ENCODE measurements around the gene RTP5. TPM values are rescaled to one million over a fixed set of nuclear protein-coding genes. Genes with fewer than 3 reads are reported as not detected.
"Not testable (repeated sequence)": the region's sequence is repeated elsewhere in the genome, so short reads cannot be mapped to it uniquely, and the experiment has no call there.

The RTP5 gene
- total and polyA plus RNA-seq, 7 donors, result 0.16 to 0.19 TPM; not detected in 5

DNA sequence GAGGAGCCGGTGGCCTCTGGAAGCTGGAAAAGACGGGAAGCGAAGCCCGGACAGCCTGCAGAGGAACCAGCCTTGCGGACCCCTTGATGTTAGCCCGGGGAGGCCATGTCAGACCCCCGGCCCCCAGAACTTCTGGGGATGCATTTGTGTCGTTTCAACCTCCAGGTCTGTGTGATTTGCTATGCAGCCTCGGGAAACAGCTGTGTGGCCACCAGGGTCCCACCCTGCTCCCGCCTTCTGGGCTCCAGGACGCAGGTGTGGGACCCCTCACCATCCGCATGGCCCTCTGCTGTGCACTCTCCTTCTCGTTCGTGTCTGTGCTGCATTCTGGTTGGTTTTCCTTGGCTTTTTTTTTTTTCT, 47.3 kb upstream of the RTP5 start:
- Histone ChIP-seq H3K36me3 (no peaks in the 10 kb centered on the region), H3K27me3 (peaks cover 0 to 35% (median 0%) of the 10 kb centered on the region in 3 donors), H3K4me1 (no peaks in the 10 kb centered on the region), H3K27ac (no peak overlapping the region), H3K9me3 (no peaks in the 10 kb centered on the region), H3K4me3 (no peak overlapping the region)
- 77 to 87% methylated on average over 14 of the region's 14 CpGs for WGBS, 2 donors
- no peak for DNase-seq
- intact Hi-C loops (cut with DNase I), result no loop called here
- TF ChIP-seq POLR2A (IDR thresholded peaks at IDR 0.05) (no peak), EP300 (IDR thresholded peaks at IDR 0.05) (no peak), POLR2AphosphoS5 (IDR thresholded peaks at IDR 0.05) (no peak)
- TF ChIP-seq, protein P1, sequence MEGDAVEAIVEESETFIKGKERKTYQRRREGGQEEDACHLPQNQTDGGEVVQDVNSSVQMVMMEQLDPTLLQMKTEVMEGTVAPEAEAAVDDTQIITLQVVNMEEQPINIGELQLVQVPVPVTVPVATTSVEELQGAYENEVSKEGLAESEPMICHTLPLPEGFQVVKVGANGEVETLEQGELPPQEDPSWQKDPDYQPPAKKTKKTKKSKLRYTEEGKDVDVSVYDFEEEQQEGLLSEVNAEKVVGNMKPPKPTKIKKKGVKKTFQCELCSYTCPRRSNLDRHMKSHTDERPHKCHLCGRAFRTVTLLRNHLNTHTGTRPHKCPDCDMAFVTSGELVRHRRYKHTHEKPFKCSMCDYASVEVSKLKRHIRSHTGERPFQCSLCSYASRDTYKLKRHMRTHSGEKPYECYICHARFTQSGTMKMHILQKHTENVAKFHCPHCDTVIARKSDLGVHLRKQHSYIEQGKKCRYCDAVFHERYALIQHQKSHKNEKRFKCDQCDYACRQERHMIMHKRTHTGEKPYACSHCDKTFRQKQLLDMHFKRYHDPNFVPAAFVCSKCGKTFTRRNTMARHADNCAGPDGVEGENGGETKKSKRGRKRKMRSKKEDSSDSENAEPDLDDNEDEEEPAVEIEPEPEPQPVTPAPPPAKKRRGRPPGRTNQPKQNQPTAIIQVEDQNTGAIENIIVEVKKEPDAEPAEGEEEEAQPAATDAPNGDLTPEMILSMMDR (IDR thresholded peaks at IDR 0.05), result no peak

DNA sequence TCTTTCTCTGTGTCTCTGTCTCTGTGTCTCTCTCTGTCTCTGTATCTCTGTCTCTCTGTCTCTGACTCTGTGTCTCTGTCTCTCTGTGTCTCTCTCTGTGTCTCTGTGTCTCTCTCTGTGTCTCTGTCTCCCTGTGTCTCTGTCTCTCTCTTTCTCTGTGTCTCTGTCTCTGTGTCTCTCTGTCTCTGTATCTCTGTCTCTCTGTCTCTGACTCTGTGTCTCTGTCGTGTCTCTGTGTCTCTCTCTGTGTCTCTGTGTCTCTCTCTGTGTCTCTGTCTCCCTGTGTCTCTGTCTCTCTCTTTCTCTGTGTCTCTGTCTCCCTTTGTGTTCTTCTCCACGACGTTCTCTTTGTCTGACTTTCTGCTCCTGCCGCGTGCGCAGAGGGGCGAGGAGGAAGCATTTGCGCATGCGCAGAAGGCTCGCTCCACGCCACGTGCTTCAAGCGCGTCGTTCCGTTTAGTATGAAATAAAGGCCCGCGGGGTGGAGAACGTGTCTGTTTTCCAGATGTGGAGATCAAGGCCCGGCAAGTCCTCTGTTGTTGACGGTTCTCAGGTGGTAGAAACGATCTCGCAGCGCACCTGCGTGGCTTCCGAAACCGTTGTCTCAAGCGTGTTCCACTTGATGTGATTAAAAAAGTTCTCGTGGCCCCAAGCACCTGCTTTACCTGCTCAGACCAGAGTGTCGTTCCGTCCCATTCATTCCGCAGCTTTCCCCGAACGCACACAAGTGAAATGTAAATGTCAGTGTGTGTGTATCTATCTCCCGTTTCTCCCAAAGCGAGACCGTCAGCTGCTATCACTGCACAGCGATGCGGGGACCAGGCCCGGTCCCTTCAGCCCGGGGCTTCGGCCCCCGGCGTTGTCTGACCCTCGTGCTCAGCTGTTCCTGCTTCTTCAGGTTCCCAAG, 45.7 kb upstream of the RTP5 start:
- H3K9me3 ChIP-seq; H3K4me3 ChIP-seq; H3K4me1 ChIP-seq; H3K36me3 ChIP-seq; intact Hi-C loops (cut with DNase I); H3K27ac ChIP-seq: not testable (repeated sequence)
- DNase-seq, result peak; percentile 38
- peaks cover 0 to 26% (median 0%) of the 10 kb centered on the region in 3 donors for H3K27me3 ChIP-seq
- WGBS, 2 donors, result 92 to 93% methylated on average over 45 of the region's 45 CpGs

DNA sequence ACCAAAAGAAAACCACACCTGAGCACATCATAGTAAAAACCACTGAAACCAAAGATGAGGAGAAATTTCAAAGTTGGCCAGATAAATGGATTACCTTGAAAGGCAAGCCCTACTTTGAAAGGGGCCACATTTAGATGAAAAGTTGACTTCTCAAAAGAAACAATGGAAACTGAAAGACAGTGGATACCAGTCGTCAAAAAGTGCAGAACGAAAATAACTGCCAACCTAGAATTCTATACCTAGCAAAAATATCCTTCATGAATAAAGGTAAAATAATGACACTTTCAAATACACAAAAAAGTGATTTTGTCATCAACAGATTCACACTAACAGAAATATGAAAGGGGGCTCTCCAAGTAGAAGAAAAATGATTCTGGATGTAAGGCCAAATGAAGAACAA, 42.1 kb upstream of the RTP5 start:
- Histone ChIP-seq H3K9me3 (no peaks in the 10 kb centered on the region), H3K27me3 (peaks cover 0 to 2% (median 0%) of the 10 kb centered on the region in 3 donors), H3K4me1 (no peaks in the 10 kb centered on the region), H3K36me3 (no peaks in the 10 kb centered on the region), H3K27ac (no peak overlapping the region), H3K4me3 (no peak overlapping the region)
- intact Hi-C loops (cut with DNase I), result no loop called here
- no peak for DNase-seq
- 79 to 88% methylated on average over 2 of the region's 2 CpGs for WGBS, 2 donors
- no peak for TF ChIP-seq POLR2A (IDR thresholded peaks at IDR 0.05)
- TF ChIP-seq, protein P1 (IDR thresholded peaks at IDR 0.05), result no peak
- TF ChIP-seq EP300 (IDR thresholded peaks at IDR 0.05), result no peak
- TF ChIP-seq POLR2AphosphoS5 (IDR thresholded peaks at IDR 0.05), result no peak

DNA sequence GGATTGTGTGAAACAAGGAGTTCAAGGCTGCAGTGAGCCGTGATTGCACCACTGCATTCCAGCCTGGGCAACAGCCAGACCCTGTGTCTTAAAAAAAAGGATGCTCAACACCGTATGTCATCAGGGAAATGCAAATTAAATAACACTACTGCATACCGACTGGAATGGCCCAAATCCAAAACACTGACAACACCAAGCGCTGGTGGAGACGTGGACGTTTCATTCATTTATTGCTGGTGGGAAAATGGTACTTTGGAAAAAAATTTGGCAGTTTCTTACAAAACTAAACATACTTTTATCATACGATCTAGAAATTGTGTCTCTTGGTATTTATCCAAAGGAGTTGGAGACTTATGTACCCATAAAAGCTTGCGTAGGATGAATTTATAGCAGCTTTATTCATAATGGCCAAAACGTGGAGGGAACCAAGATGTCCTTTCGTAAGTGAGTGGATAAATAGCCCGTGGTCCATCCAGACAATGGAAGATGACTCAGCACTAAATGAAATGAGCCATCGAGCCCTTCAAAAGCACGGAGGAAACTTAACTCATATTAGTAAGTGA, 36.3 kb upstream of the RTP5 start:
- peak; percentile 41 for DNase-seq
- Histone ChIP-seq H3K27ac (no peak overlapping the region), H3K4me1 (peaks cover 0 to 8% (median 3%) of the 10 kb centered on the region in 4 donors), H3K9me3 (no peaks in the 10 kb centered on the region), H3K36me3 (no peaks in the 10 kb centered on the region), H3K27me3 (no peaks in the 10 kb centered on the region), H3K4me3 (no peak overlapping the region)
- TF ChIP-seq EP300 (IDR thresholded peaks at IDR 0.05) (no peak), POLR2AphosphoS5 (IDR thresholded peaks at IDR 0.05) (no peak), POLR2A (IDR thresholded peaks at IDR 0.05) (no peak)
- TF ChIP-seq, protein P1 (IDR thresholded peaks at IDR 0.05), result no peak
- 37 to 58% methylated on average over 13 of the region's 13 CpGs for WGBS, 2 donors
- intact Hi-C loops (cut with DNase I), result no loop called here

DNA sequence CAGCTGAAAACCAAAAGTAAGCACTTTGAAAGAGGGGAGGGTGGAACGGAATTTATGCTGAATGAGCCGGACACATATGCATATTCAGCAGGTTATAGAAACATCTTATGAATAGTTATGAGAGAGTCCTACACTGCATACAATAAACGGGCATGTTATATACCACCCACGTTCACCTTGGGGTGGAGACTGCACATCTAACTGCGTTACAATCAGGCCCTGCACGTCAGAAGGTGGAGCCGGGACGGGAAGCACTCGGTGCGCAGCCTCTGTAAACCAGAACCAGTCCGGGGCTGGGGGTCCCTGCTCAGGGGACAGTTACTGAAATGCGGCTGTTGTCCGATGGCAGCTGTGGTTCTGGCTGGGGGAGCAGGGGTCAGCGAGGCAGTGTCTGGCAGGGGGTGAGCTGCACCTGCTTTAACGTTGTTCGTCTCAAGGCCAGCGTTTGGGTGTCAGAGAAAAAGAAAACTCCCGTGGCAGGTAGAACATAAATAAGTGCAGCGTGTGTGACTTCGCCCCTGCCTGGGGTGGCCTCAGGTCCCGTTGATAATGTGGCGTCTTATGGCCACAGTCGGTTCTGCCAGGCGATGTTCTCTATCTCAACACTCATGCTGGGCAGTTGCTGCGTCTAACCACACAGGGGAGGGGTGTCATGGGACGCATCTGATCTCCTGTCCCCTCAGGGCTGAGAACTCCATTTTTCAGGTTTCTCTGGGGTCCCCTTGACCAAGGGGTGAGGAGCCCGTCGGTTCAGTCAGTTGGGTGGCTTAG, 35.6 kb upstream of the RTP5 start:
- H3K36me3 ChIP-seq; H3K9me3 ChIP-seq; H3K4me1 ChIP-seq; H3K27me3 ChIP-seq; H3K4me3 ChIP-seq; intact Hi-C loops (cut with DNase I); H3K27ac ChIP-seq: not testable (repeated sequence)
- DNase-seq, result peak; percentile 22
- 71 to 85% methylated on average over 28 of the region's 28 CpGs for WGBS, 2 donors
